Gastrocnemius medialis (tissue), 4 donors: ENCODE measurements around the gene MYH13.

Experiments used
- CTCF ChIP-seq, 5 experiments: fragments of 450-650 bp in 3 of 5; fragments of 200-600 bp in 2 of 5; sonication (generic) in 2 of 5; IDR thresholded peaks in 4 of 5; conservative IDR thresholded peaks in 1 of 5; 1 replicate in 4 of 5; 2 replicates in 1 of 5; pipeline ENCODE4 v1.5.1; 2016 to 2019; ENCODE audit warnings: antibody characterized with exemption in 5 of 5, mild to moderate bottlenecking in 3 of 5, moderate library complexity in 3 of 5
- POLR2A ChIP-seq, 2 donors: fragments of 450-650 bp; IDR thresholded peaks; one replicate each; pipeline ENCODE4 v1.6.1; 2017; ENCODE audit warnings: antibody characterized with exemption in 2 of 2, mild to moderate bottlenecking in 2 of 2, moderate library complexity in 2 of 2

GRCh38 chr17:10297691-10298090 is 75.1 kb downstream of the MYH13 start:
- no peak for TF ChIP-seq CTCF (IDR thresholded peaks at IDR 0.05 in 4 of 5, conservative IDR thresholded peaks at IDR 0.05 in 1 of 5)
- no peak for TF ChIP-seq POLR2A (IDR thresholded peaks at IDR 0.05)
